ENCODE results near the gene HTR3A. TPM values are rescaled to one million over a fixed set of nuclear protein-coding genes. Genes with fewer than 3 reads are reported as not detected.

Gene HTR3A
- total RNA-seq, 2 experiments from 2014 or later = not detected

DNA sequence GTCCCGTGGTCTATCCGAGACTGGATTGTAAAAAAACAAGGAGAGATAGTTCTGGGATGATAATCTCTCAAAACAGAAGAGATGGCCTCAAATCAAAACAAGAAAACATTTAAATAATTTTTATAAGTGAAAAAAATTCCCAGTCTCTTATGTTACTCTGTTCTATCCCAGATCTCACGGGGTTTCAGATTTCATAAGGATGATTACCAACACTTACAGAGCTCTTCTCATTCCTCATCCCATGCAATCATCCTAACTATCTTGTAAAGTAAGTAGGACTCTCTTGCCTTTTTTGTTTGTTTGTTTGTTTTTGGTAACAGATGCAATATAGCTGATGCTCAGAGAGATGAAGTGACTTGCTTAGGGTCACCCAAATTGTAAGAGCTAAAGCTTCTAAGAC, 64.6 kb downstream of the HTR3A start:
- ATAC-seq (no peak), DNase-seq (no peak)
- no peak overlapping the region for H3K27ac Mint-ChIP-seq
- no peaks in the 10 kb centered on the region for H3K36me3 Mint-ChIP-seq (ENCODE audit: low read depth)
- peaks cover 9% of the 10 kb centered on the region for H3K4me1 Mint-ChIP-seq
- ChIA-PET POLR2A (no interaction called here), CTCF (interaction anchor here (0.8 to 1.0 kb wide), 2 partner anchors 12 to 222 kb away, joined by 3 to 8 read pairs; no protein-coding TSS in a partner anchor)
- intact Hi-C loops (cut with DNase I, micrococcal nuclease) = loop anchor here in 1 of 2 experiments (5.0 kb wide), 1 partner anchor 142 kb away; no protein-coding TSS in a partner anchor
- no peak overlapping the region for H3K4me3 Mint-ChIP-seq
- no peaks in the 10 kb centered on the region for H3K9me3 Mint-ChIP-seq (ENCODE audit: low read depth)
- H3K27me3 Mint-ChIP-seq = peaks cover 6% of the 10 kb centered on the region

Other genes starting within 250 kb of the HTR3A start
- gene ZW10, start 201.4 kb upstream of the HTR3A start, total RNA-seq = 10 to 100 TPM; 16.9 to 18.5 TPM
- not detected for gene CLDN25, start 195.3 kb upstream of the HTR3A start, total RNA-seq
- gene USP28, start 99.5 kb upstream of the HTR3A start, total RNA-seq = 10 to 100 TPM; 38.6 to 43.9 TPM
- gene HTR3B, start 70.3 kb upstream of the HTR3A start, total RNA-seq = not detected
- gene ZBTB16, start 84.6 kb downstream of the HTR3A start, total RNA-seq = 1 to 10 TPM; 3.0 to 4.6 TPM